Thoracic aorta (tissue), 2 donors: ENCODE data around the gene NTSR1. TPM values are rescaled to one million over a fixed set of nuclear protein-coding genes. Genes with fewer than 3 reads are reported as not detected.

Experiments used
- ATAC-seq: fragments of 150-250 bp; one replicate; pipeline ENCODE4 v1.8.0; 2017; ENCODE audit warnings: low read depth; ENCODE audit not compliant: insufficient number of reproducible peaks, low FRiP score
- DNase-seq: peaks from one replicate; pipeline ENCODE4 v3.0.0-alpha.2; 2020; ENCODE audit warnings: low spot score
- H3K27ac ChIP-seq, 2 donors: fragments of 200-600 bp; sonication (generic); 1 replicate in 1 of 2; 2 replicates in 1 of 2; pipeline ENCODE4 v1.5.1; 2016; ENCODE audit warnings: mild to moderate bottlenecking in 2 of 2, moderate library complexity in 2 of 2
- H3K27me3 ChIP-seq: fragments of 200-600 bp; sonication (generic); replicated peaks from 2 replicates; pipeline ENCODE4 v1.6.0; 2016; ENCODE audit warnings: mild to moderate bottlenecking; ENCODE audit not compliant: insufficient read depth
- H3K36me3 ChIP-seq: fragments of 200-600 bp; sonication (generic); one replicate; pipeline ENCODE4 v1.5.1; 2016
- H3K4me1 ChIP-seq, 2 donors: fragments of 200-600 bp; sonication (generic); 1 replicate in 1 of 2; 2 replicates in 1 of 2; pipeline versions ENCODE4 v1.5.1 to v1.6.0; 2016; ENCODE audit warnings: low read depth in 2 of 2, mild to moderate bottlenecking in 1 of 2; ENCODE audit not compliant: control insufficient read depth in 1 of 2
- H3K4me3 ChIP-seq: fragments of 200-600 bp; sonication (generic); 2 replicates; pipeline ENCODE4 v1.5.1; 2016; ENCODE audit warnings: mild to moderate bottlenecking
- H3K9me3 ChIP-seq: fragments of 200-600 bp; sonication (generic); 2 replicates; pipeline ENCODE4 v1.5.1; 2016
- CTCF ChIP-seq: fragments of 200-600 bp; sonication (generic); IDR thresholded peaks from one replicate; pipeline ENCODE4 v1.5.1; 2019; ENCODE audit warnings: antibody characterized with exemption
- total RNA-seq, 2 donors: library from RNA; depleted of rRNA; stranded (reverse); fragments of >200 nt; gene quantifications; one replicate each; pipeline versions ENCODE4 v1.1.0 to v1.2.3, GENCODE V29; 2016

The NTSR1 gene
- total RNA-seq, 2 donors from 2014 or later: not detected

GRCh38 chr20:62675156-62675876, 33.3 kb upstream of the NTSR1 start:
- Histone ChIP-seq H3K27ac (no peak overlapping the region), H3K27me3 (no peaks in the 10 kb centered on the region), H3K4me3 (no peak overlapping the region), H3K4me1 (no peaks in the 10 kb centered on the region), H3K9me3 (peaks cover 4% of the 10 kb centered on the region), H3K36me3 (no peaks in the 10 kb centered on the region)
- ATAC-seq (no peak), DNase-seq (no peak)
- TF ChIP-seq CTCF: no peak

- Histone ChIP-seq H3K27ac (no peak overlapping the region), H3K36me3 (no peaks in the 10 kb centered on the region), H3K9me3 (peaks cover 4% of the 10 kb centered on the region), H3K27me3 (no peaks in the 10 kb centered on the region), H3K4me3 (no peak overlapping the region), H3K4me1 (no peaks in the 10 kb centered on the region)
- ATAC-seq (no peak), DNase-seq (no peak)
- TF ChIP-seq CTCF: no peak
These were observed 32.8 kb upstream of the NTSR1 start for GRCh38 chr20:62675877-62676260.

DNA sequence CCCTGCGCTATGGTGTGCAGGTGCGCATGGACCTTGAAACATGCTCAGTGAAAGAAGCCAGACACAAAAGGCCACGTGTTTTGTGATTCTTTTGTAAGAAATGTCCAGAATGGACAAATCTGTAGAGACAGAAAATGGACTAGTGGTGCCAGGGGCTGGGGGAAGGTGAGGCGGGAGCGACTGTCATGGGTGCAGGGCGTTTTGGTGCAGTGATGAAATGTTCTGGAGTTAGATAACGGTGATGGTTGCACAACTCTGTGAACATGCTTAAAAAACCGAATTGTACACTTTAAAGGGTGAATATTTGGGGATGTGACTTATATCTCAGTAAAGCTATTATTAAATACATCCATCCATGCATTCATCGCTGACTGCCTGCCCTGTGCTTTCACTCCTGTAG, 31.7 kb upstream of the NTSR1 start:
- no peaks in the 10 kb centered on the region for H3K4me1 ChIP-seq
- H3K4me3 ChIP-seq: no peak overlapping the region
- ATAC-seq: no peak
- H3K27ac ChIP-seq: no peak overlapping the region
- no peak for DNase-seq
- no peaks in the 10 kb centered on the region for H3K36me3 ChIP-seq
- TF ChIP-seq CTCF: no peak
- no peaks in the 10 kb centered on the region for H3K27me3 ChIP-seq
- H3K9me3 ChIP-seq: peaks cover 4% of the 10 kb centered on the region

DNA sequence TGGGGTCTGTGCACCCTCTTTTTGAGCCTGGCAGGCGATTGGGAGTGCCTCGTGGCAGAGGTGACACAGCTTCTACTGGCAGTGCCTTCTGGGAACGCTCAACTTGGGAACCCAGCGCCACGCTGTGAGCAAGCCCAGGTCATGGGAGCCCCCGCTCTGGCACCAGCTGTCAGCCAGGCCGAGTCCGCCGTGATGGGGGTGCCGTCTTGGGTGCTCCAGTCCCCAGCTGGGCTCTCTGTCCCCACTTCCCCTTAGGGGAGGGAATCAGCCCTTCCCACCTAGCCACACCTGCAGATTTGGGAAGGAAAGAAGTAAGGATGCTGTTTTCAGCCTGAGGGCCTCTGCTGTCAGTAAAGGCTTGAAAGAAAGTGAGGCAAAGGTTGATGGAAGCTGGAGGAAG, 31.0 kb upstream of the NTSR1 start:
- H3K27ac ChIP-seq: no peak overlapping the region
- H3K27me3 ChIP-seq: no peaks in the 10 kb centered on the region
- no peak overlapping the region for H3K4me3 ChIP-seq
- ATAC-seq (no peak), DNase-seq (no peak)
- no peaks in the 10 kb centered on the region for H3K36me3 ChIP-seq
- H3K9me3 ChIP-seq: peaks cover 4% of the 10 kb centered on the region
- no peak for TF ChIP-seq CTCF
- no peaks in the 10 kb centered on the region for H3K4me1 ChIP-seq

- no peak for DNase-seq
- no peak for ATAC-seq
- no peaks in the 10 kb centered on the region for H3K4me1 ChIP-seq
- peaks cover 4% of the 10 kb centered on the region for H3K9me3 ChIP-seq
- H3K4me3 ChIP-seq: no peak overlapping the region
- no peaks in the 10 kb centered on the region for H3K27me3 ChIP-seq
- no peak overlapping the region for H3K27ac ChIP-seq
- H3K36me3 ChIP-seq: no peaks in the 10 kb centered on the region
- TF ChIP-seq CTCF: no peak
These were observed 30.1 kb upstream of the NTSR1 start for GRCh38 chr20:62678553-62678952.
